Measurements from ENCODE around the gene PTPRN2.

Gene PTPRN2

DNA sequence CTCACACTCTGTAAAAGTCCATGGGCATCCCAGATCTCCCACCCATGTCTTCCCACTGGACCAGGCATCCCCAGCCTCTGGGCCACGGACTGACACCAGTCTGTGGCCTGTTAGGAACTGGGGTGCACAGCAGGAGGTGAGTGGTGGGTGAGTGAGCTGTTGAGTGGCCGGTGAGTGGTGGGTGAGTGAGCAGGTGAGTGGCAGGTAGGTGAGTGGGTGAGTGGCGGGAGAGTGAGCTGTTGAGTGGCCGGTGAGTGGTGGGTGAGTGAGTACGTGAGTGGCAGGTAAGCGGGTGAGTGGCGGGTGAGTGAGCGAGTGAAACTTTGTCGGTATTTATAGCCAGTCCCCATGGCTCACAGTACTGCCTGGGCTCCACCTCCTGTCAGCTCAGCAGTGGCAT, 779.6 kb downstream of the PTPRN2 start:
- TF ChIP-seq POLR2A (IDR thresholded peaks at IDR 0.05; ENCODE audit: extremely low read depth, insufficient read length) (no peak), MAX (IDR thresholded peaks at IDR 0.05; ENCODE audit: low read depth, low read length) (no peak)
- no peak overlapping the region for H3K4me3 ChIP-seq (ENCODE audit: low read depth, low read length)
- DNase-seq (ENCODE audit: low read depth): no peak

DNA sequence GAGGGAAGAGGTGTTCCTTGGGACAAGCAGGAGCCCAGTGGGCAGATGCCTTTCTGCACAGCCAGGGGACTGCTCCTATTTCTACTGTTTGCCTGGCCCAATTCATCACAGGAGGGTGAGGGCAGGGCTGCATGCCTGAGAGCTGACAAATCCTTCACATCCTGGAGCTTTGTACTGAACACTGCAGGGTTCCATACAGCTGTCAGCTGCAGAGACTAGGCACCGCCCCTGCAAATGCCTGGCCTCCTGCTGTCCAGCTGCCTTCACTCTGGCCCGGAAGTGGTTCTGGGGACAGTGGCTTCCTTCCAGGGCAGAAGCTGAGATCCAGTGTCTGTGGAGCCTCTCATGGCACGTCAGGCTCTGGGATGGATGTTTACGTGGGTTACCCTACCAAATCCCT, 780.1 kb downstream of the PTPRN2 start:
- DNase-seq (ENCODE audit: low read depth): no peak
- no peak overlapping the region for H3K4me3 ChIP-seq (ENCODE audit: low read depth, low read length)
- TF ChIP-seq POLR2A (IDR thresholded peaks at IDR 0.05; ENCODE audit: extremely low read depth, insufficient read length) (no peak), MAX (IDR thresholded peaks at IDR 0.05; ENCODE audit: low read depth, low read length) (no peak), MYC (IDR thresholded peaks at IDR 0.05; ENCODE audit: low read depth, low read length) (no peak)
- TF ChIP-seq, protein P1, sequence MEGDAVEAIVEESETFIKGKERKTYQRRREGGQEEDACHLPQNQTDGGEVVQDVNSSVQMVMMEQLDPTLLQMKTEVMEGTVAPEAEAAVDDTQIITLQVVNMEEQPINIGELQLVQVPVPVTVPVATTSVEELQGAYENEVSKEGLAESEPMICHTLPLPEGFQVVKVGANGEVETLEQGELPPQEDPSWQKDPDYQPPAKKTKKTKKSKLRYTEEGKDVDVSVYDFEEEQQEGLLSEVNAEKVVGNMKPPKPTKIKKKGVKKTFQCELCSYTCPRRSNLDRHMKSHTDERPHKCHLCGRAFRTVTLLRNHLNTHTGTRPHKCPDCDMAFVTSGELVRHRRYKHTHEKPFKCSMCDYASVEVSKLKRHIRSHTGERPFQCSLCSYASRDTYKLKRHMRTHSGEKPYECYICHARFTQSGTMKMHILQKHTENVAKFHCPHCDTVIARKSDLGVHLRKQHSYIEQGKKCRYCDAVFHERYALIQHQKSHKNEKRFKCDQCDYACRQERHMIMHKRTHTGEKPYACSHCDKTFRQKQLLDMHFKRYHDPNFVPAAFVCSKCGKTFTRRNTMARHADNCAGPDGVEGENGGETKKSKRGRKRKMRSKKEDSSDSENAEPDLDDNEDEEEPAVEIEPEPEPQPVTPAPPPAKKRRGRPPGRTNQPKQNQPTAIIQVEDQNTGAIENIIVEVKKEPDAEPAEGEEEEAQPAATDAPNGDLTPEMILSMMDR (IDR thresholded peaks at IDR 0.05; ENCODE audit: low read depth, low read length): no peak

GRCh38 chr7:157806711-157807110, 780.9 kb downstream of the PTPRN2 start:
- DNase-seq (ENCODE audit: low read depth): no peak
- no peak overlapping the region for H3K4me3 ChIP-seq (ENCODE audit: low read depth, low read length)
- TF ChIP-seq POLR2A (IDR thresholded peaks at IDR 0.05; ENCODE audit: extremely low read depth, insufficient read length) (no peak), MAX (IDR thresholded peaks at IDR 0.05; ENCODE audit: low read depth, low read length) (no peak), MYC (IDR thresholded peaks at IDR 0.05; ENCODE audit: low read depth, low read length) (no peak)
- TF ChIP-seq, protein P1 (IDR thresholded peaks at IDR 0.05; ENCODE audit: low read depth, low read length): no peak

DNA sequence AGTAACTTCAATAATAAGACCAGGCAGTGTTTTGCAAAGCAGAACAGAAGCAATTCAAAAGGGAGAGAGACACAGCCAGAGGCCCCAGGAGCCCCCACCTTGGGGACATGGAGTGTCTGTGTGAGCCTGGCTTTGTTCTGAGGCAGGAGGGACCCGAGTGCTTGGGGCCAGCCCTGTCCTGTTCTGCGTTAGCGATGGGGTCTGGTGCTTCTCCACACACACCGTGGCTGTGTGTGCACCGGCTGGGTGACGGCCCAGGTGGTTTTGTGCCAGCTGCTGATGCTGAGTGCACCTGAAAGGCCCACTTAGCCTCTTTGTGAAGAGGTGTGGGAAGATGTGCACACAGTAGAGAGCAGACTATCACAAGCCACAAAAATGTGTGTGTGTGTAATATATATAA, 781.9 kb downstream of the PTPRN2 start:
- TF ChIP-seq, protein P1 (IDR thresholded peaks at IDR 0.05; ENCODE audit: low read depth, low read length): no peak
- no peak for TF ChIP-seq MAX (IDR thresholded peaks at IDR 0.05; ENCODE audit: low read depth, low read length)
- no peak for TF ChIP-seq MYC (IDR thresholded peaks at IDR 0.05; ENCODE audit: low read depth, low read length)
- no peak for TF ChIP-seq POLR2A (IDR thresholded peaks at IDR 0.05; ENCODE audit: extremely low read depth, insufficient read length)
- H3K4me3 ChIP-seq (ENCODE audit: low read depth, low read length): no peak overlapping the region
- DNase-seq (ENCODE audit: low read depth): no peak

- no peak for TF ChIP-seq MYC (IDR thresholded peaks at IDR 0.05; ENCODE audit: low read depth, low read length)
- no peak for TF ChIP-seq POLR2A (IDR thresholded peaks at IDR 0.05; ENCODE audit: extremely low read depth, insufficient read length)
- TF ChIP-seq, protein P1 (IDR thresholded peaks at IDR 0.05; ENCODE audit: low read depth, low read length): no peak
- H3K4me3 ChIP-seq (ENCODE audit: low read depth, low read length): no peak overlapping the region
- DNase-seq (ENCODE audit: low read depth): no peak
These were observed 783.7 kb downstream of the PTPRN2 start for GRCh38 chr7:157803906-157804305.

- no peak for DNase-seq (ENCODE audit: low read depth)
- no peak overlapping the region for H3K4me3 ChIP-seq (ENCODE audit: low read depth, low read length)
- TF ChIP-seq POLR2A (IDR thresholded peaks at IDR 0.05; ENCODE audit: extremely low read depth, insufficient read length) (no peak), MAX (IDR thresholded peaks at IDR 0.05; ENCODE audit: low read depth, low read length) (no peak), MYC (IDR thresholded peaks at IDR 0.05; ENCODE audit: low read depth, low read length) (no peak)
- TF ChIP-seq, protein P1 (IDR thresholded peaks at IDR 0.05; ENCODE audit: low read depth, low read length): no peak
These were observed 785.5 kb downstream of the PTPRN2 start for GRCh38 chr7:157801971-157802675.
